Measurements from ENCODE around the gene EPS8L2.
A peak's percentile ranks its signal among the peaks of the same experiment; 100 is the strongest.

EPS8L2 gene

DNA sequence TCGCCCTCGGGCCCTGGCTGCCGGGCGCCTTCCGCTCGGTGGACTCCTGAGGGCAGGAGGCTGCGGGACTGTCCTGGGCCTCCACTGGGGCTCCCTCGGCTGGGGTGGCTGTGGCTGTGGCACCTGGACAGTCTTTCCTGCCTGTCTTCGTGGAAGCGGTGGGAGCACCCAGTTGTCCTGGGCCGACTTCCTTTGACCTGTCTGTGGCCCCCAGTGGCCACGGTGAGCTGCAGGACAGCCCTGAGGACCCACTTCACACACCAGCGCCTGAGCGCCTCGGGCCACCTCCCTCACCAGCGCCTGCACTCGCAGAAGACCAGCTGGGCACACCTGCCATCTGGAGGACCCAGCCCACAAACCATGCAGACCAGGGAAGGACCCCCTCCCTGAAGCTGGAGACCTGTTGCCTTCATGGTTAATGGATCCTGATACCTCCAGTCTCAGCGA is 1.8 kb upstream of the EPS8L2 start:
- Histone ChIP-seq H3K9ac (ENCODE audit: low read depth in 1 of 2, low read length in 2 of 2) (peak overlapping the region in 1 of 2 donors; percentile 77), H3K4me1 (ENCODE audit: control insufficient read depth in 1 of 2, insufficient read depth in 2 of 2, low read length in 2 of 2) (peaks cover 43 to 49% of the 10 kb centered on the region in 2 donors), H3K27me3 (ENCODE audit: control insufficient read depth in 1 of 2, insufficient read depth in 2 of 2, low read length in 2 of 2) (peaks cover 0 to 11% of the 10 kb centered on the region in 2 donors), H3K27ac (ENCODE audit: low read depth, low read length) (peak overlapping the region; percentile 89), H3K36me3 (ENCODE audit: control insufficient read depth in 1 of 2, insufficient read depth in 2 of 2, low read length in 2 of 2) (peaks cover 5 to 32% of the 10 kb centered on the region in 2 donors), H3K4me3 (ENCODE audit: low read depth in 1 of 2, low read length in 2 of 2) (peak overlapping the region in 1 of 2 donors; percentile 37), H3K9me3 (ENCODE audit: control insufficient read depth in 1 of 2, low read length in 2 of 2) (no peaks in the 10 kb centered on the region)

DNA sequence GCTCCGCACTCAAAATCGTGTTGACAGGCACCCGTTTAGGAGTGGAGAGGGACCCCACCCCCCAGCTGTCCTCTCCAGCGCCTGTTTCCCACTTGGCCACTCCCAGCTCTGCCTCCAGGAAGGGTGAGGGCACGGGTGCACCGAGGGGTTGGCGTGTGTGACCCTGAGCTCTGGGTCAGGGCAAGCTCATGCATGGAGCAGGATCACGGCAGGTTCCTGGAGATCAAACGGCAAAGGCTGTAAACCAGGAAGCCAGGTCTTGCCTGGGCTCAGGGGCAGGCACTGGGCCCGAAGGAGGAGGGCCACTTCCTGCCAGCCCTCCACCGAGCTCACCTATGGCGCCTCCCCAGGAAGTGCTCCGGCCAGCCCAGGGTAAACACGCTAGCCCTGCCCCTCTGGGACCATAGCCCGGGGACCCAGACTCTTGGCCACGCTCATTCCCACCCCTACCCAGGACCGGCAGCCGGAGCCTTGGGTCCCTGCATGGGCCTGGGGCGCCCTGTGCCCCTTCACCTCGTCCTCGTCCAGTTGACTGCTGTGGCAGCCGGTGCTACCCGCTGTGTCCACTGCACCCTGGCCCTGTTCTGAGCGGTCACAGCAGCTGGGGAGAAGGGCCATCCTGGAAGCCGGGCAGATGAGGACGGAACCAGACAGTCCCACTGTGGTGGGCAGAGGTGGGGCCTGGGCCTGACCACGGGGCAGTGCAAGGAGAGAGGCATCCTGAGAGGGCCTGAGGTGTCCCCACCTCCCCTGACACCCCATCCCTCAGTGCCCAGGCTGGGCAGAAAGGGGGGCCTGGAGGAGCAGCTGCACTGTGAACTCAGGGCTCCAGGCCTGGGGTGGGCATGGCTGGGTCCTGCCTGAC is 1.0 kb upstream of the EPS8L2 start:
- Histone ChIP-seq H3K36me3 (ENCODE audit: control insufficient read depth in 1 of 2, insufficient read depth in 2 of 2, low read length in 2 of 2) (peaks cover 1 to 27% of the 10 kb centered on the region in 2 donors), H3K27me3 (ENCODE audit: control insufficient read depth in 1 of 2, insufficient read depth in 2 of 2, low read length in 2 of 2) (peaks cover 3 to 11% of the 10 kb centered on the region in 2 donors), H3K27ac (ENCODE audit: low read depth, low read length) (peak overlapping the region; percentile 89), H3K4me3 (ENCODE audit: low read depth in 1 of 2, low read length in 2 of 2) (peak overlapping the region; percentile 53 to 62), H3K4me1 (ENCODE audit: control insufficient read depth in 1 of 2, insufficient read depth in 2 of 2, low read length in 2 of 2) (peaks cover 50 to 57% of the 10 kb centered on the region in 2 donors), H3K9me3 (ENCODE audit: control insufficient read depth in 1 of 2, low read length in 2 of 2) (no peaks in the 10 kb centered on the region), H3K9ac (ENCODE audit: low read depth in 1 of 2, low read length in 2 of 2) (peak overlapping the region; percentile 72 to 77)

DNA sequence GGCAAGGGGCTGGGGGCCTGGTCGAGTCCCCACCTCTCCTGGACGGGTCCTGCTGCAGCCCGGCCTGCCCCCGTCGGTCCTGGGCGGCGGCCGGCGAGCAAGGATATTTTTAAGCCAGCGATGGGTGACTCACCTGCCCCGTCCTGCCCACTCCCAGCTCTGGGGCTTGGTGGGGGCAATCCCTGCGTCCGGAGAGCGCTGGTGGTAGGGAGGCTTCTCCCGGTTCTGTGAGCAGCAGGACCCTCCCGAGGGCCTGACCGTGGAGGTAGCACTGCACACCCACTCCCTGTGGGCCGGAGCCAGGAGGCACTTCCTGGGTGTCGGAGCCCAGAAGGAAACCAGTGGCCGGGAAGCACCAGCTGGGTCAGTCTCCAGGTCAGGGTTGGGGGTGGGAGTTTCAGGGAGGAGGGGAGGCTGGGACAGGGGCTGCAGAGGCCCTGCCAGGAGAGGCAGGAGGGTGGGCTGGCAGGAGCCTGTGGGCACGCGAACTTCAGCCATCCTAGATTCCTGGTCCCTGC is 467 bp downstream of the EPS8L2 start:
- peak overlapping the region; percentile 74 to 94 for H3K9ac ChIP-seq (ENCODE audit: low read depth in 1 of 2, low read length in 2 of 2)
- H3K4me1 ChIP-seq (ENCODE audit: control insufficient read depth in 1 of 2, insufficient read depth in 2 of 2, low read length in 2 of 2): peaks cover 54 to 64% of the 10 kb centered on the region in 2 donors
- H3K4me3 ChIP-seq (ENCODE audit: low read depth in 1 of 2, low read length in 2 of 2): peak overlapping the region; percentile 78 to 85
- H3K27ac ChIP-seq (ENCODE audit: low read depth, low read length): peak overlapping the region; percentile 80
- H3K36me3 ChIP-seq (ENCODE audit: control insufficient read depth in 1 of 2, insufficient read depth in 2 of 2, low read length in 2 of 2): peaks cover 0 to 21% of the 10 kb centered on the region in 2 donors
- H3K9me3 ChIP-seq (ENCODE audit: control insufficient read depth in 1 of 2, low read length in 2 of 2): no peaks in the 10 kb centered on the region
- peaks cover 4 to 11% of the 10 kb centered on the region in 2 donors for H3K27me3 ChIP-seq (ENCODE audit: control insufficient read depth in 1 of 2, insufficient read depth in 2 of 2, low read length in 2 of 2)

DNA sequence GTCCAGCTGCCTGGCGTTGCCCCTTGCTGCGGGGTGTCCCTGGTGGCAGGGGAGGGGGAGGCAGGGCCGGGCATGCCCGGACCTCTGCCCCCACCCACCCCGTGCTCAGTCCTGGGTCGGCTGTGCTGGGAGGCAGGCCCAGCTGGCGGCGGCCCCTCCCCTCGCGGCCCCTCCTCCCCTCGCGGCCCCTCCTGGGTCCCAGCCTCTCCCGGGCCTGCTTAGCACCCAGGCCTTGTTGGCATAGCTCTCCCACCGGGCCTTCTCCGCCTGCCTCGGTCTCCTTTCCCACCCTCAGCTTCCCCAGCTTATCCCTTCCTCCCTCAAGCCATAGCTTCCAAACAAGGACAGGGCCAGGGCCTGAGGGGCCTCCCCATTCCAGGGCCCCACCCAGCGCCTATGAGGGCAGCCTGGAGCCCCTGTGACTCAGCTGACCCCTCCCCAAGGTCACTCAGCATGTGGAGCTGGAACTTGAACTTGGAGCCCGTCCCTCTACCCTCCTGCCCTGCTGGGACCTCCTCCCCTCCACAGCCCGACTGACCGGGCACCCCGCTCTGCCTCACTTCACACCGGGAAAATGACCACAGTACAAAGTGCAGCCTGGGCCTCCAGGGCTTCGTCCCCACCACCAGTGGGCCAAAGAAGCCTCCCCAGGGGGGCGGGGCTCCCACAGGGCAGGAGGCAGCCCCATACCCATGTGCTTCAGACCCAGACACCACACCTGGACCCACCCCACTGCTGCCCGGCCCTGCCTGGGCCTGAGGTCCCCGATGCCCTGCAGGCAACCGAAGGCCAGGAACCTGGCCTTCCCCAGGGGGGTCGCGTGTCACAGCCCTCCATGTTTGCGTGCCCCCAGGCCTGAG is 1.2 kb downstream of the EPS8L2 start:
- peaks cover 4 to 11% of the 10 kb centered on the region in 2 donors for H3K27me3 ChIP-seq (ENCODE audit: control insufficient read depth in 1 of 2, insufficient read depth in 2 of 2, low read length in 2 of 2)
- no peaks in the 10 kb centered on the region for H3K9me3 ChIP-seq (ENCODE audit: control insufficient read depth in 1 of 2, low read length in 2 of 2)
- peaks cover 0 to 16% of the 10 kb centered on the region in 2 donors for H3K36me3 ChIP-seq (ENCODE audit: control insufficient read depth in 1 of 2, insufficient read depth in 2 of 2, low read length in 2 of 2)
- H3K9ac ChIP-seq (ENCODE audit: low read depth in 1 of 2, low read length in 2 of 2): peak overlapping the region; percentile 74 to 94
- H3K4me1 ChIP-seq (ENCODE audit: control insufficient read depth in 1 of 2, insufficient read depth in 2 of 2, low read length in 2 of 2): peaks cover 54 to 64% of the 10 kb centered on the region in 2 donors
- H3K27ac ChIP-seq (ENCODE audit: low read depth, low read length): peak overlapping the region; percentile 80
- H3K4me3 ChIP-seq (ENCODE audit: low read depth in 1 of 2, low read length in 2 of 2): peak overlapping the region; percentile 78 to 85

DNA sequence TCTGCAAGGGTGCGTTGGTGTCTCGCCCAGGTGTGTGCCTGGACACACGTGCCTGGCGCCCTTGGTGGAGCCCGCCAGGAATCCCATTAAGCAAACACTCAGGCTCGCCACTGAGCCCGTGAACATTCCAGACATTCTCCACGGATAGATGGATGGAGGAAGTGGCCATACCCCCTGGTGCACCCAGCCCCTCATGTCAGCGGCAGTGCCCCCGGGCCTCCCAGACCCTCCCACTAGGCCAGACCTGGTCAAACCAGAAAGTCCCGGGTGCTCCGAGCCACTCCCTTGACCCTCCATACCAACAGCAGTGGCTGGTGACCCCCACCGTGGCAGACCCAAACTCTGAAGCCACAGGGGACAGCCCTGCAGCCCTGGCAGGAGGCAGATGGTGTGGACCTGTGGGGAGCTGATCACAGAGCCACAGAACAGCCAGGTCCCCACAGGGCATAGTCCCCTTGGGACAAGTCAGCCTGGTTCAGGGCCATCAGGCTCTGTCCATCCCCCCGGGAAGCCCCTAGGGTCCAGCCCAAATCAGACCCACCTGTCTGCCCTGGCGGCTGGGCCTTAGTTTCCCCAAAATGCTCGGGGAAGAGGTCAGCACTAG is 1.9 kb downstream of the EPS8L2 start:
- Histone ChIP-seq H3K9ac (ENCODE audit: low read depth in 1 of 2, low read length in 2 of 2) (peak overlapping the region; percentile 35 to 94), H3K36me3 (ENCODE audit: control insufficient read depth in 1 of 2, insufficient read depth in 2 of 2, low read length in 2 of 2) (peaks cover 0 to 10% of the 10 kb centered on the region in 2 donors), H3K27ac (ENCODE audit: low read depth, low read length) (peak overlapping the region; percentile 80), H3K9me3 (ENCODE audit: control insufficient read depth in 1 of 2, low read length in 2 of 2) (no peaks in the 10 kb centered on the region), H3K4me1 (ENCODE audit: control insufficient read depth in 1 of 2, insufficient read depth in 2 of 2, low read length in 2 of 2) (peaks cover 53 to 67% of the 10 kb centered on the region in 2 donors), H3K27me3 (ENCODE audit: control insufficient read depth in 1 of 2, insufficient read depth in 2 of 2, low read length in 2 of 2) (peaks cover 4 to 11% of the 10 kb centered on the region in 2 donors), H3K4me3 (ENCODE audit: low read depth in 1 of 2, low read length in 2 of 2) (peak overlapping the region; percentile 78 to 85)

DNA sequence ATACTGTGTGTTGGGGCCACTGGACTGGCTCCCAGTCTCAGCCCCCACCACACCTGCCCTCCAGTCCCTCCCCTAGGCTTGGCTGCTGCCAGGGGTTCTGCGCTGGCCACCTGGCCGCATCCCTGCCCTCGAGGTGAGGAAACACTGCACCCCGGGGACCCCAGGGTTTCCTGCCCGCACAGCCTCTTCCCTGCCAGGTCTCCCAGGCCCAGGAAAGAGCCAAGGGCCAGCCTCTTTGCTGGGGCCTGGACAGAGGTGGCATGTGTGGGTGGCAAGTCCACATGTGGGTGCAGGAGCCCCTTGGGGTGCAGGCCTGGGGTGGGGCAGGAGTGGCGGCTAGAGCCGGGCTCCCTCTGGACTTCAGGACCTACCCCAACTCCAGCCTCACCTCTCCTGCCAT is 2.5 kb downstream of the EPS8L2 start:
- peak overlapping the region; percentile 78 to 85 for H3K4me3 ChIP-seq (ENCODE audit: low read depth in 1 of 2, low read length in 2 of 2)
- peak overlapping the region; percentile 35 to 94 for H3K9ac ChIP-seq (ENCODE audit: low read depth in 1 of 2, low read length in 2 of 2)
- H3K27me3 ChIP-seq (ENCODE audit: control insufficient read depth in 1 of 2, insufficient read depth in 2 of 2, low read length in 2 of 2): peaks cover 4 to 11% of the 10 kb centered on the region in 2 donors
- H3K9me3 ChIP-seq (ENCODE audit: control insufficient read depth in 1 of 2, low read length in 2 of 2): no peaks in the 10 kb centered on the region
- H3K4me1 ChIP-seq (ENCODE audit: control insufficient read depth in 1 of 2, insufficient read depth in 2 of 2, low read length in 2 of 2): peaks cover 50 to 66% of the 10 kb centered on the region in 2 donors
- H3K27ac ChIP-seq (ENCODE audit: low read depth, low read length): peak overlapping the region; percentile 42
- peaks cover 0 to 4% of the 10 kb centered on the region in 2 donors for H3K36me3 ChIP-seq (ENCODE audit: control insufficient read depth in 1 of 2, insufficient read depth in 2 of 2, low read length in 2 of 2)

DNA sequence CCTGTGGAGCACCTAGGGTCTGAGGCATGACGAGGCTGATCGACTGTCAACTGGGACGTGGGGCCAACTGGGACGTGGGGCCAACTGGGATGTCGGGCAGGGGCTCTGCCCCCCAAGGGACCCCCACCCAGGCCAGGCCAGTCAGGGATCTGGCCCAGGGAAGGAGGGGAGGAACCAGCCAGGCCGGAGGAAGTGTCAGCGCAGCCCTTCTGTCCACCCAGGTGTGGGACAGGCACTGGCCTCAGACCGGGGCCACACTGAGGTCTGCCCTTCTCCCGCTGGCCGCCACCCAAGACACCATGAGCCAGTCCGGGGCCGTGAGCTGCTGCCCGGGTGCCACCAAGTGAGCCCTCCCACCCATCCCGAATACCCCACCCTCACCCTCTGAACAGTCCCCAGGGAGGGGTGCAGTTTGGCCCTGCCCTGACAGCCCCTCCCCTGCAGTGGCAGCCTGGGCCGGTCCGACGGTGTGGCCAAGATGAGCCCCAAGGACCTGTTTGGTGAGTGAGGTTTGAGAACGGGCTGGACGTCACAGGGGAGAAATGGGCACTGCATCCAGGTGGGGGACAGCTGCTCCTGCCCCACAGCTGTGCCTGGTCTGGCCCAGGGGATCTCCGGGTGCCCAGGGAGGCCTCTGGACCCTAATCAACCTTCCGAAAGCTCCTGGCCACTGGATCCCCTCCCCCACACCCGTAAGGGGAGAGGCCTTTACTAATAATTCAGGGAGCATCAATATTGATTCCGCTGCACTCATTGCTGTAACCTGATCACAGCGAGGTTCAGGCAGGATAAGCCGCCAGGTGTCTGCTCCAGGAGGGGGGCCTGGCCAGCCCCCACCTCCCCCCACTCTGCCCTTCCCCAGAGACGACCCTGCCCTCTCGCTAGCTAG is 3.3 kb downstream of the EPS8L2 start:
- Histone ChIP-seq H3K9ac (ENCODE audit: low read depth in 1 of 2, low read length in 2 of 2) (no peak overlapping the region), H3K4me1 (ENCODE audit: control insufficient read depth in 1 of 2, insufficient read depth in 2 of 2, low read length in 2 of 2) (peaks cover 42 to 57% of the 10 kb centered on the region in 2 donors), H3K27me3 (ENCODE audit: control insufficient read depth in 1 of 2, insufficient read depth in 2 of 2, low read length in 2 of 2) (peaks cover 4 to 11% of the 10 kb centered on the region in 2 donors), H3K9me3 (ENCODE audit: control insufficient read depth in 1 of 2, low read length in 2 of 2) (no peaks in the 10 kb centered on the region), H3K36me3 (ENCODE audit: control insufficient read depth in 1 of 2, insufficient read depth in 2 of 2, low read length in 2 of 2) (no peaks in the 10 kb centered on the region), H3K27ac (ENCODE audit: low read depth, low read length) (peak overlapping the region; percentile 59), H3K4me3 (ENCODE audit: low read depth in 1 of 2, low read length in 2 of 2) (peak overlapping the region in 1 of 2 donors; percentile 19)

DNA sequence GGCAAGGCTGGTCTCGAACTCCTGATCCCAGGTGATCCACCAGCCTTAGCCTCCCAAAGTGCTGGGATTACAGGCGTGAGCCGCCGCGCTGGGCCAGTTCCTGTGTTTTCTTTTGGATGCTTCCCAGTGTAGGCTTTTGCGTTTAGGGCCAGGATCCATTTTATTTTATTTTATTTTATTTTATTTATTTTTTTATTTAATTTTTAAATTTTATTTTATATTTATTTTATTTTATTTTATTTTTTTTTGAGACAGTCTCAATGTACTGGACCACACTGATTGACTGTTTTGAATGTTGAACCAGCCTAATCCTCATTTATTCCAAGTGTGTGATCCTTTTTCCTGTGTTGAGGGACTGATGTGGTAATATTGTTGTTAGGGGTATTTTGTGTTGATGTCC is 8.4 kb downstream of the EPS8L2 start:
- no peak overlapping the region for H3K4me3 ChIP-seq (ENCODE audit: low read depth in 1 of 2, low read length in 2 of 2)
- H3K4me1 ChIP-seq (ENCODE audit: control insufficient read depth in 1 of 2, insufficient read depth in 2 of 2, low read length in 2 of 2): peaks cover 17 to 24% of the 10 kb centered on the region in 2 donors
- no peak overlapping the region for H3K9ac ChIP-seq (ENCODE audit: low read depth in 1 of 2, low read length in 2 of 2)
- H3K9me3 ChIP-seq (ENCODE audit: control insufficient read depth in 1 of 2, low read length in 2 of 2): no peaks in the 10 kb centered on the region
- H3K27ac ChIP-seq (ENCODE audit: low read depth, low read length): no peak overlapping the region
- H3K36me3 ChIP-seq (ENCODE audit: control insufficient read depth in 1 of 2, insufficient read depth in 2 of 2, low read length in 2 of 2): no peaks in the 10 kb centered on the region
- H3K27me3 ChIP-seq (ENCODE audit: control insufficient read depth in 1 of 2, insufficient read depth in 2 of 2, low read length in 2 of 2): peaks cover 0 to 4% of the 10 kb centered on the region in 2 donors

All from duodenal mucosa (tissue), 2 donors.